ENCODE measurements around the gene LRFN2. TPM values are rescaled to one million over a fixed set of nuclear protein-coding genes. Genes with fewer than 3 reads are reported as not detected.

LRFN2 gene
- total RNA-seq, 1 experiment from 2014 or later: not detected

- Histone ChIP-seq H3K36me3 (ENCODE audit: low read depth, low read length) (no peaks in the 10 kb centered on the region), H3K9me2 (replicated peaks; ENCODE audit: low read length) (no peaks in the 10 kb centered on the region), H3K4me2 (ENCODE audit: low read length) (no peak overlapping the region), H3K27ac (ENCODE audit: low read length) (no peak overlapping the region), H3K9me3 (ENCODE audit: low read length) (peaks cover 3% of the 10 kb centered on the region; the same call in 1 of the 2 replicates), H2AFZ (ENCODE audit: low read length) (no peak overlapping the region), H3K9ac (ENCODE audit: low read length) (no peak overlapping the region), H4K20me1 (ENCODE audit: low read length) (no peaks in the 10 kb centered on the region), H3F3A (ENCODE audit: low read length, unreplicated experiment) (no peaks in the 10 kb centered on the region), H3K4me3 (ENCODE audit: low read length) (no peak overlapping the region), H3K4me1 (ENCODE audit: insufficient read depth, low read length) (no peaks in the 10 kb centered on the region), H3K27me3 (ENCODE audit: low read length) (no peaks in the 10 kb centered on the region), H3K79me2 (ENCODE audit: low read length) (no peaks in the 10 kb centered on the region)
- DNase-seq (no peak), ATAC-seq (no peak)
- ChIA-PET CTCF (no interaction called here), POLR2A (ENCODE audit: unreplicated experiment) (no interaction called here)
- intact Hi-C loops (cut with micrococcal nuclease): no loop called here
- no peak for TF ChIP-seq EZH2phosphoT487 (IDR thresholded peaks at IDR 0.05; ENCODE audit: borderline replicate concordance, low read length)
- no peak for TF ChIP-seq EZH2 (IDR thresholded peaks at IDR 0.05; ENCODE audit: low read length, unreplicated experiment)
- no peak for TF ChIP-seq CTCF (conservative IDR thresholded peaks at IDR 0.05; ENCODE audit: low read depth, low read length)
- BruUV-seq (replicated peaks): no TSS peak
Measured at GRCh38 chr6:40369042-40369441, 218.1 kb downstream of the LRFN2 start.

GRCh38 chr6:40362859-40363258 is 224.3 kb downstream of the LRFN2 start:
- no peaks in the 10 kb centered on the region for H4K20me1 ChIP-seq (ENCODE audit: low read length)
- no TSS peak for BruUV-seq (replicated peaks)
- no peaks in the 10 kb centered on the region for H3F3A ChIP-seq (ENCODE audit: low read length, unreplicated experiment)
- H3K4me1 ChIP-seq (ENCODE audit: insufficient read depth, low read length): no peaks in the 10 kb centered on the region
- ChIA-PET CTCF (no interaction called here), POLR2A (ENCODE audit: unreplicated experiment) (no interaction called here)
- intact Hi-C loops (cut with micrococcal nuclease): no loop called here
- H3K4me3 ChIP-seq (ENCODE audit: low read length): no peak overlapping the region
- H3K9me2 ChIP-seq (replicated peaks; ENCODE audit: low read length): no peaks in the 10 kb centered on the region
- H3K9me3 ChIP-seq (ENCODE audit: low read length): peaks cover 3% of the 10 kb centered on the region; the same call in 1 of the 2 replicates
- H3K79me2 ChIP-seq (ENCODE audit: low read length): no peaks in the 10 kb centered on the region
- H3K27ac ChIP-seq (ENCODE audit: low read length): no peak overlapping the region
- ATAC-seq (no peak), DNase-seq (no peak)
- no peaks in the 10 kb centered on the region for H3K36me3 ChIP-seq (ENCODE audit: low read depth, low read length)
- H3K4me2 ChIP-seq (ENCODE audit: low read length): no peak overlapping the region
- TF ChIP-seq CTCF (conservative IDR thresholded peaks at IDR 0.05; ENCODE audit: low read depth, low read length) (no peak), EZH2 (IDR thresholded peaks at IDR 0.05; ENCODE audit: low read length, unreplicated experiment) (no peak), EZH2phosphoT487 (IDR thresholded peaks at IDR 0.05; ENCODE audit: borderline replicate concordance, low read length) (no peak)
- H3K27me3 ChIP-seq (ENCODE audit: low read length): no peaks in the 10 kb centered on the region
- no peak overlapping the region for H3K9ac ChIP-seq (ENCODE audit: low read length)
- H2AFZ ChIP-seq (ENCODE audit: low read length): no peak overlapping the region

- Histone ChIP-seq H3K79me2 (ENCODE audit: low read length) (no peaks in the 10 kb centered on the region), H3K9me2 (replicated peaks; ENCODE audit: low read length) (no peaks in the 10 kb centered on the region), H3K4me3 (ENCODE audit: low read length) (no peak overlapping the region), H3K9me3 (ENCODE audit: low read length) (no peaks in the 10 kb centered on the region), H3K4me2 (ENCODE audit: low read length) (no peak overlapping the region), H3K27ac (ENCODE audit: low read length) (no peak overlapping the region), H3K4me1 (ENCODE audit: insufficient read depth, low read length) (no peaks in the 10 kb centered on the region), H3F3A (ENCODE audit: low read length, unreplicated experiment) (no peaks in the 10 kb centered on the region), H3K27me3 (ENCODE audit: low read length) (no peaks in the 10 kb centered on the region), H3K9ac (ENCODE audit: low read length) (no peak overlapping the region), H4K20me1 (ENCODE audit: low read length) (no peaks in the 10 kb centered on the region), H3K36me3 (ENCODE audit: low read depth, low read length) (no peaks in the 10 kb centered on the region), H2AFZ (ENCODE audit: low read length) (no peak overlapping the region)
- intact Hi-C loops (cut with micrococcal nuclease): no loop called here
- DNase-seq: no peak
- ChIA-PET POLR2A (ENCODE audit: unreplicated experiment) (no interaction called here), CTCF (no interaction called here)
- TF ChIP-seq CTCF (conservative IDR thresholded peaks at IDR 0.05; ENCODE audit: low read depth, low read length): no peak
- TF ChIP-seq EZH2phosphoT487 (IDR thresholded peaks at IDR 0.05; ENCODE audit: borderline replicate concordance, low read length): no peak
- no peak for TF ChIP-seq EZH2 (IDR thresholded peaks at IDR 0.05; ENCODE audit: low read length, unreplicated experiment)
- no peak for ATAC-seq
- no TSS peak for BruUV-seq (replicated peaks)
Measured at GRCh38 chr6:40359808-40360207, 227.4 kb downstream of the LRFN2 start.
